SKM-1 (cell line): Measurements from ENCODE around the gene WFDC8.
"Not testable (repeated sequence)": the region's sequence is repeated elsewhere in the genome, so short reads cannot be mapped to it uniquely, and the experiment has no call there.

ENCODE experiments used
- DNase-seq: peaks from one replicate; lab custom pipeline; 2025; ENCODE audit not compliant: unreplicated experiment; lab: John Stamatoyannopoulos, UW

Gene WFDC8

GRCh38 chr20:45579184-45579583 is at the start of gene WFDC8:
Gene WFDC8, minus strand, starts transcription at chr20:45579284. Its CDS starts 37 bp downstream, at chr20:45579247.
- DNase-seq: no peak

GRCh38 chr20:45626540-45626939 is 47.5 kb upstream of the WFDC8 start:
- DNase-seq: no peak

GRCh38 chr20:45621593-45621992 is 42.5 kb upstream of the WFDC8 start:
- no peak for DNase-seq

GRCh38 chr20:45617591-45617990 is 38.5 kb upstream of the WFDC8 start:
- DNase-seq: no peak

GRCh38 chr20:45612314-45612713 is 33.2 kb upstream of the WFDC8 start:
- DNase-seq: no peak

GRCh38 chr20:45611054-45611453 is 32.0 kb upstream of the WFDC8 start:
- no peak for DNase-seq

- DNase-seq: no peak
Observed at GRCh38 chr20:45607810-45608209, 28.7 kb upstream of the WFDC8 start.

GRCh38 chr20:45595235-45595634 is 16.2 kb upstream of the WFDC8 start:
- no peak for DNase-seq

- DNase-seq: no peak
Observed at GRCh38 chr20:45593498-45593897, 14.4 kb upstream of the WFDC8 start.

- no peak for DNase-seq
Observed at GRCh38 chr20:45592574-45593189, 13.6 kb upstream of the WFDC8 start.

- DNase-seq: no peak
Observed at GRCh38 chr20:45589725-45590124, 10.6 kb upstream of the WFDC8 start.

- no peak for DNase-seq
Observed at GRCh38 chr20:45588800-45589199, 9.7 kb upstream of the WFDC8 start.

- not testable (repeated sequence) for DNase-seq
Observed at GRCh38 chr20:45585986-45586385, 6.9 kb upstream of the WFDC8 start.

GRCh38 chr20:45584294-45584693 is 5.2 kb upstream of the WFDC8 start:
- DNase-seq: not testable (repeated sequence)

GRCh38 chr20:45583502-45583901 is 4.4 kb upstream of the WFDC8 start:
- no peak for DNase-seq

GRCh38 chr20:45581702-45582101 is 2.6 kb upstream of the WFDC8 start:
- DNase-seq: no peak

- no peak for DNase-seq
Observed at GRCh38 chr20:45578231-45578630, 853 bp downstream of the WFDC8 start.

- no peak for DNase-seq
Observed at GRCh38 chr20:45576995-45577394, 2.1 kb downstream of the WFDC8 start.

- no peak for DNase-seq
Observed at GRCh38 chr20:45575931-45576330, 3.2 kb downstream of the WFDC8 start.

- not testable (repeated sequence) for DNase-seq
Observed at GRCh38 chr20:45569650-45570049, 9.4 kb downstream of the WFDC8 start.

- no peak for DNase-seq
Observed at GRCh38 chr20:45564760-45565276, 14.3 kb downstream of the WFDC8 start.

GRCh38 chr20:45555198-45555597 is 23.9 kb downstream of the WFDC8 start:
- DNase-seq: no peak

GRCh38 chr20:45552456-45552855 is 26.6 kb downstream of the WFDC8 start:
- DNase-seq: no peak
